Right lung (tissue), 10 donors: ENCODE data around the gene PTPRQ. TPM values are rescaled to one million over a fixed set of nuclear protein-coding genes. Genes with fewer than 3 reads are reported as not detected.
"Not testable (repeated sequence)": the region's sequence is repeated elsewhere in the genome, so short reads cannot be mapped to it uniquely, and the experiment has no call there.

Experiments
- DNase-seq, 2 donors: peaks; one replicate each; pipeline ENCODE4 v3.0.0-alpha.2; 2013
- long read RNA-seq, 8 donors: transcript quantifications; one replicate each; lab custom pipeline, GENCODE V29; 2026
- polyA plus RNA-seq, 5 donors: library from polyadenylated mRNA; unstranded; fragments of 120-200 nt; gene quantifications; one replicate each; pipeline versions ENCODE4 v1.2.1 to v1.2.3, GENCODE V29; 2013; ENCODE audit warnings: inconsistent platforms in 1 of 5, low replicate concordance in 1 of 5; ENCODE audit not compliant: insufficient read length in 5 of 5, insufficient read depth in 1 of 5

The PTPRQ gene, protein sequence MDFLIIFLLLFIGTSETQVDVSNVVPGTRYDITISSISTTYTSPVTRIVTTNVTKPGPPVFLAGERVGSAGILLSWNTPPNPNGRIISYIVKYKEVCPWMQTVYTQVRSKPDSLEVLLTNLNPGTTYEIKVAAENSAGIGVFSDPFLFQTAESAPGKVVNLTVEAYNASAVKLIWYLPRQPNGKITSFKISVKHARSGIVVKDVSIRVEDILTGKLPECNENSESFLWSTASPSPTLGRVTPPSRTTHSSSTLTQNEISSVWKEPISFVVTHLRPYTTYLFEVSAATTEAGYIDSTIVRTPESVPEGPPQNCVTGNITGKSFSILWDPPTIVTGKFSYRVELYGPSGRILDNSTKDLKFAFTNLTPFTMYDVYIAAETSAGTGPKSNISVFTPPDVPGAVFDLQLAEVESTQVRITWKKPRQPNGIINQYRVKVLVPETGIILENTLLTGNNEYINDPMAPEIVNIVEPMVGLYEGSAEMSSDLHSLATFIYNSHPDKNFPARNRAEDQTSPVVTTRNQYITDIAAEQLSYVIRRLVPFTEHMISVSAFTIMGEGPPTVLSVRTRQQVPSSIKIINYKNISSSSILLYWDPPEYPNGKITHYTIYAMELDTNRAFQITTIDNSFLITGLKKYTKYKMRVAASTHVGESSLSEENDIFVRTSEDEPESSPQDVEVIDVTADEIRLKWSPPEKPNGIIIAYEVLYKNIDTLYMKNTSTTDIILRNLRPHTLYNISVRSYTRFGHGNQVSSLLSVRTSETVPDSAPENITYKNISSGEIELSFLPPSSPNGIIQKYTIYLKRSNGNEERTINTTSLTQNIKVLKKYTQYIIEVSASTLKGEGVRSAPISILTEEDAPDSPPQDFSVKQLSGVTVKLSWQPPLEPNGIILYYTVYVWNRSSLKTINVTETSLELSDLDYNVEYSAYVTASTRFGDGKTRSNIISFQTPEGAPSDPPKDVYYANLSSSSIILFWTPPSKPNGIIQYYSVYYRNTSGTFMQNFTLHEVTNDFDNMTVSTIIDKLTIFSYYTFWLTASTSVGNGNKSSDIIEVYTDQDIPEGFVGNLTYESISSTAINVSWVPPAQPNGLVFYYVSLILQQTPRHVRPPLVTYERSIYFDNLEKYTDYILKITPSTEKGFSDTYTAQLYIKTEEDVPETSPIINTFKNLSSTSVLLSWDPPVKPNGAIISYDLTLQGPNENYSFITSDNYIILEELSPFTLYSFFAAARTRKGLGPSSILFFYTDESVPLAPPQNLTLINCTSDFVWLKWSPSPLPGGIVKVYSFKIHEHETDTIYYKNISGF (N-terminal part only)
- 1 to 10 TPM; 2.6 to 9.3 (median 5.6) TPM for polyA plus RNA-seq
- long read RNA-seq, donor 1, result 0 reads
- long read RNA-seq, donor 2, result 0 reads
- long read RNA-seq, donor 3, result 0 reads
- long read RNA-seq, donor 4, result 0 reads
- long read RNA-seq, donor 5, result 0 reads
- long read RNA-seq, donor 6, result 0 reads
- long read RNA-seq, donor 7, result 0 reads
- long read RNA-seq, donor 8, result 0 reads

DNA sequence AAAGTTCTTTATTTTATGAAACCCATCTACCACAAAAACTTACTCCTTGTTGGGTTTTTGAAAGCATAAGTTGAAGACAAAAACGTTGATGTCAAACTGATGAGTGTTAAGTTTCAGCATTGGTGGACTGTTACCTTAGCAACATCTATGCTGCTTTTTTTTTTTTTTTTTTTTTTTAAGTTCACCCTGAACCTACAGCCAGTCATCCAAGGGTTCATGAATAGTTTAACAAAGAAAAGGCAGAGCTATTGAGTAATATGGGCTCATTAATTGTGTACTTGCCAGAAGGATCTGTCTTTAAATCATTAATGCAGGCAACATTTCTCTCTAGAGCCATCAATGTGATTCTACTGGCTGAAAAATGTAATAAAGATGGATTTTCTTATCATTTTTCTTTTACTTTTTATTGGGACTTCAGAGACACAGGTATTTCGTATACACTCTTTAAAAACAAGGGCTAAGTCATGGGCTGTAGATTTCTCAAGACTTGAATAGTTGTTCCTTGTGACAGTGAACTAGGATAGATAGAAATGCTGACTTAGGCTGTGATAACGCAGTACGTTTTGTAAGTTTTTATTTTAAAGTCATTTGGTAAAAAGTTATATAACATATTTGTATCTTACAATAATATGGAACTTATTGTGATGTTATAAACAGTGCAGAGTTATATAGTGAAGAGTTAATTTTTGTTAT lies at the start of gene PTPRQ:
Gene PTPRQ, plus strand, starts transcription at position 262 of the 693 bp plus-strand sequence. Its CDS starts 111 bp downstream, at position 373.
- DNase-seq, result no peak

DNA sequence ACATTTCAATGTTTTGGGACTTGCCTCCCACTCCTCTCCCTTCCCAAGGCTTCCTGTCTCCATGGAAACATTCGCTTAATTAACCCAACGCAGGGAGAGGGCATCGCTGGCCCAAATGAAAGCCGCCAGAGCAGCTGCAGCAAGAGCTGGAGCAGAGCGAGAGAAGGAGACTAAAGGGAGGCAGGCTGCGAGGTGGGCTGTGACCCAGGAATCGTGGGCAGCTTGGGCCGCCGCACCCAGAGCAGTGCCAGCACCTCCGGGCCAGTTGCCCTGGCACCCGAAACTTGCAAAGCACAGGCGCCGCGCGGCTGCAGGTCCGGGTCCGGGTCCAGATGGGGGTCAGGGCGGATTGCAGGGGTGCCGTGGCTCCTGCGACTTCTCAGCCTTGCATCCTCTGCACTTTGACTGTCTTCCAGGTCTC lies 43.5 kb upstream of the PTPRQ start:
- DNase-seq, result no peak

DNA sequence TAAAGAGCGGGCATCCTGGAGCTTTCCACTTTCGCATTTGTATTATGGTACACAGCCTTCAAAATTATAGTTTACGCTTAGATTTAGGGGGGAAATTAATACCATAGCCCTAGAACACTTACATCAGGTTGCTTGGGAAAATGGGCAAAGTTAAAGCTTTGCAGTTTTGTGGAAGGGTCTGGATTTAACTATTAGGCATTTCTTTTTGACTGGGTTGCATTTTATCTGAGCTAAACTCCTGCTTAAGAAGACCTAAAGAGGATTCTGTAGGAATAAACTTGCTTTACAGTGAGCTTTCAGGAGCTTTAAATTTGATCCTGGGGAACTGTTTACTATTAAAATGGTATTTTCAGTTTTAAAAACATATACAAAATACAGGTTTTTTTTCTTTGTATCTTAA lies 42.8 kb upstream of the PTPRQ start:
- no peak for DNase-seq

DNA sequence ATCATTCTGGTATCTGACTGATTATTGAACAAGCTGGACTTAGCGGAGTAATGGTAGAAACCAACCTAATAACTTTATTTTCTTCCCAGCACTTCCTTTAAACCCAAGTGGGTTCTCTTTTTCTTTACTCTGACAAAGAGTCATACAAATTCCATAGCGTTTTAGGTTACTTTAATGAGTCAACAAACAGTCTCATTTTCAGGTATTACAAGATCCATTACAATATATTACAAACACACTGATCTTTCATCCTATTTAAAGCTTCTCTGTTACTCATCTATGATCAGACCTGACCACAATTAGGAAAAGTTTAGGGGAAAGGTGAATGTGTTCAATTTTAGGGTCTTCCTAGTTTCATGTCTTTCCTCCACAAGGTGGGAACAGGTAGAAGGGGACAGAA lies 39.4 kb upstream of the PTPRQ start:
- DNase-seq, result no peak

DNA sequence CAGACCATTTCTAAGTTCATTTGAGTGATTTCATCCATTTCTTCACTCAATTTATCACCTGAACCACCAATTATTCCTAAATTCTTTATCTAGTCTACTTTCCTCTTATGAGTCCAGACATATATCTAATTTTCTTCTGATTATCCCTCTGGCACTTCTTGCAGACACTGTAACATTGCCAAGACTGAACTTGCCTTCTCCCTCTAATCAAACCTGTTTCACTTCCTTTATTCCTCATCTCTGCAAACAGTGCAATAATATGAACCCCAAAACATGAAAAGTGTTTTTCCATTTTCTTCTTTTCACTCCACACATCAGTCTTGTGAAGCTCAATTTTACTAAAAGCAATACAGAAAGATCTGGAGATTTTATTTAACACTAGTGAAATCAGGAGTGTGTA lies 37.8 kb upstream of the PTPRQ start:
- DNase-seq, result no peak

DNA sequence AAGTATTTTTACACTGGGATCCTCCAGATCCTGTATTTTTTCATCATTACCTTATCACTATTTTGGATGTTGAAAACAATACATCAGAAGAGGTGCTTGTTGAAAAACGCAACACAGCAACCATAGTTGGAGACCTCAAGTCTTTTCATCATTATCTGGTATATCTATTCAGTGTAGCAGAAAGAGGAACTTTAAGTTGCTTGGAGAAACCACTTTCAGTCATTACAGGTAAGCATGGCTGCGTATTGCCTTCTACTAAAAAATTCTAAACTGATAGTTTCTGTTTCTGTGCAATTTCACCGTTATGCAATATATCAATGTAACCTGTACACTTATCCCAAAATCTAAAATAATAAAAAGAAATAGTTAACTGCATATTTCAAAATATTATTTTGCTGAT lies 32.2 kb upstream of the PTPRQ start:
- DNase-seq, result no peak

DNA sequence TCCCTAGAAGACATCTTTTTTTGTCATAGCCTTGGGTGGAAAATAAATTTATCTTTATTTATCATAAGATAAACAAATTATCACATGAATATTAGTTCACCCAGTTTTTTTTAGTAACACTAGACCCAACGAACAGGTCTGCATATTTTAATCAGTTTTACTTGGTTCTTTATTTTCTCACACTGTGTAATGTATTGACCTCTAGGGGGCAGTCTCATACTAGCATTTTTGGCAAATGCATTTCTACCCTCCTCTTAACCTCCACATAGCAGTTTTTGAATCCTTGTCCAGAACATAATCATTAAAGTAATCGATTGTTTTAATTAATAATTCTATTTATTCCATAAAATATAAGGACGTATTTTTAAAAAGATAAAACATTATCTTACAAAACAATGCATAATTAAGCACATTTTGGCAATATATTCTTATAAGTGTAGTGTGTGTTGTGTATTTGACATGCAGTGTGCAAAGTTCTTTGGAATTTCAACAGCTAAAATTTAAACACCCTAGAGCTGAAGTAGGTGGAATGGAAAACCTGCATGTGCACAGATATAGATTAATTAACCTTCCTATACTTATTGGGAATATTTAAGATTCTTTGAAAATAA lies 31.6 kb upstream of the PTPRQ start:
- peak in 1 of 2 donors; percentile 41 for DNase-seq

DNA sequence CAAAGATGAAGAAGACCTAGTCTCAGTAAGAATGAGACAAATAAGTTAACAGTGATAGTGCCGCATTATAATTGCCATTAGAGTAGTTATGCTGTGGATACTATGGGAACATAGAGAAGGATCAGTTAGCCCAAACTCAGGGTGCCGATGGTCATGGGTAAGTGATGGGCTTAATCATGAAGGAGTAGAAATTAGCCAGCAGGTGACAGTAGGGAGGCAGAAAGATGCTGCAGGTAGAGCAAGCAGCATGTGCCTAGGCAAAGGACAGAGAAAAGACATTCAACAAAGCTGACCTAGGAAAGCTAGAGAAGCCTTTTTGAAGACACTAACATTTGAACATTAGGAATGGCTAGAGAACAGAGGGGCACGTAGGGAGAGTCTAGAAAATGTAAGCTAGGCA lies 30.6 kb upstream of the PTPRQ start:
- no peak for DNase-seq

DNA sequence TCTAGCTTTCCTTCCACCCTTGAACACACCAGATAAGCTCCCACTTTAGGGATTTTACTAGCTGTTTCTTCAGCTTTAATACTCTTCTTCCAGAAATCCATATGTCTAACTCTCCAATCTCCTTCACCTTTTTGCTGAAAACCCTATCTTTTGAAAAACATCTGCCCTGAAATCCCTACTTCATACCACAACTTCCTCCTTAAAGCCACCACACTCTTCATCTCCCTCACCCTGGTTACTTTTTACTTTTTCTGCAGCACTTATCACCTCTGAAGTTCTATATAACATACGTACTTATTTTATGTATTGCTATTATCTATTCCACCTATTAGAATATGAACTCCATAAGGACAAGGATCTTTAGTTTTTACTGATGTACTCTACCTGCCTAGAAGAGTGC lies 28.6 kb upstream of the PTPRQ start:
- no peak for DNase-seq

DNA sequence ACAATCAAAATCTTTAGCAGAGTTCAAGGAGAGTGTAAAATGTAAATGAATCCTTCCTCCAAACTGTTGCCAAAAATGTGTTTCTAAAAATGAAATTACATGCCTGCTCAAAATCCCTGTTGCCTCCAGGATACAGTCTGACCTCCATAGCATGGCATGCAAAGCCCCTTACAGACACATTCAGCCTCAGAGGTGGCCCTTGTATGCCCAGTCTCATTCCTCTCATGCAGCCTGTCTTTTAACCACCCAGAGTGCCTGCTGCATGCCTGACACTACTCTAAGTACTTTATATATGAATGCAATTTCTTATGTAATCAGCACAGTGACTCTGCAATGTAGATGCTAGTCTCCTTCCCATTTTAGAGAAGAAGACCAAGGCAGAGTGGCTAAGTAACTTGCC lies 24.4 kb upstream of the PTPRQ start:
- DNase-seq, result no peak

DNA sequence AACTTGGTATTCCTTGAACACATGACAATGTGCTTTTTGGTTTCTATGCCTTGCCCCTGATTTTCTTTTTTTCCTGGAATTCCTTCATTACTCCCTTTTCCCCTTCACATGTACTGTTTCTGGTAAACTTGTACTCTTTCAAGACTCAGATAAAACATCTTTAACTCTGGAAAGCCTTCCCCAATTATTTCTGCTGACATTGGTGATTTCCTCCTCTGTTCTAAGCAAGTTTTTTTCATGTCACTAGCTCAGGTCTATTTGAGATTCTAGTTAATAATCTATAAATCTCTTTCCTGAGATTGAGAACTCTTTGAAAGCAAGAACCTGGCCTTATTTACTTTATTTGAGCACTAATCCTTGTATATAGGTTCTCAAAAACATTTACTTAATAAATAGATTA lies 24.0 kb upstream of the PTPRQ start:
- DNase-seq, result no peak

DNA sequence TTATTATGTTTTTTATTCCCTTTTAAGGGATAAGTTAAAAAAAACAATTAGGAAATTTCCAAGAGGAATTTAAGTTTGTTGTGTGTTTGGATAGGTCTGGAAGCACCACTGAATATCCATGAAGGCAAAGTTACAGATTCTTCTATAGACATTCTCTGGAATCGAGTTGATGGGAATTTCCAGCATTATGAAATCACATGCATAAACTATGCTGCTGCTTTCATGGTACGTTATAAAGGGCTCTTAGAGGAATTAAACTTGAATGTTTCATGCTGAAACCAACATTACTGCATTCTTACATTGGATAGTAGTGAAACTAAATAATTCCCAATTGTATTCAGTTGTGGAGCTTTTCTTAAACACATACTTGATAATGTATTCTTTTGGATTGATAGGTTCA lies 21.5 kb upstream of the PTPRQ start:
- DNase-seq, result no peak

DNA sequence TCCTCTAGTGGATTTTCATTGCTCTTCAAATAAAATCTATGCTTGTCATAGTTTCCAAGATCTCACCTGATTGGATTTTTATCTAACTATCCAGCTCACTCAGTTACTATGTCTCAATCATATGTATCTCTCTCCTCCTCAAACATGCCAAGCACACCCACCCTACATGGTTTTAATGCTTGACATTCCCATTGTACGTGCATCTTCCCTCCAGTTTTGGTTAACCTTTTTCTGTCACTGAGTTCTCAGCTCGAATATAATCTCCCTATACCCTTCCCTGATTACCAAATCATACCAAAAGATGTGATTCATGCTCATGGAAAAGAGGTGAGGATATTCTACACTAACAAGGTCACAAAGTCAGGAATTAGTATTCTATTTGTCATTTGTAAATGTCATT lies 12.0 kb upstream of the PTPRQ start:
- no peak for DNase-seq

DNA sequence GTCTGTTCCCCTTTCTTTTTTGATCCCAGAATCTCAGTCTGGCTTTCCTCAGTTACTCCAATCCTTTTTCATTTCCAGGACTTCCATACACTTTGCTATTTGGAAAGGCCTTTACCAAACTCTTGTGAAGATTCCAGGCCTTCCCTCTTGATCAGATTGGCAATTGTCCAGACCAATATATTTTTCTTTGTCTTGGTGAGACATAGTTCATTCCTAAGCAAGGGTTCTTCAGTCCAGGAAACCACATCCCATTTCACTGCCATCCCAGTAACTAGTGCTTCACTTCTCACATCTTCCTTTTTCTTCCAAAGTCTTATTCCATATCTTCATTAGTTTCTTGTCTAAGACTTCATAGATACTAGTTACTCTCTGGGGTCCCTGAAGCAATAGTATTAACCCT lies 2.1 kb upstream of the PTPRQ start:
- no peak for DNase-seq

DNA sequence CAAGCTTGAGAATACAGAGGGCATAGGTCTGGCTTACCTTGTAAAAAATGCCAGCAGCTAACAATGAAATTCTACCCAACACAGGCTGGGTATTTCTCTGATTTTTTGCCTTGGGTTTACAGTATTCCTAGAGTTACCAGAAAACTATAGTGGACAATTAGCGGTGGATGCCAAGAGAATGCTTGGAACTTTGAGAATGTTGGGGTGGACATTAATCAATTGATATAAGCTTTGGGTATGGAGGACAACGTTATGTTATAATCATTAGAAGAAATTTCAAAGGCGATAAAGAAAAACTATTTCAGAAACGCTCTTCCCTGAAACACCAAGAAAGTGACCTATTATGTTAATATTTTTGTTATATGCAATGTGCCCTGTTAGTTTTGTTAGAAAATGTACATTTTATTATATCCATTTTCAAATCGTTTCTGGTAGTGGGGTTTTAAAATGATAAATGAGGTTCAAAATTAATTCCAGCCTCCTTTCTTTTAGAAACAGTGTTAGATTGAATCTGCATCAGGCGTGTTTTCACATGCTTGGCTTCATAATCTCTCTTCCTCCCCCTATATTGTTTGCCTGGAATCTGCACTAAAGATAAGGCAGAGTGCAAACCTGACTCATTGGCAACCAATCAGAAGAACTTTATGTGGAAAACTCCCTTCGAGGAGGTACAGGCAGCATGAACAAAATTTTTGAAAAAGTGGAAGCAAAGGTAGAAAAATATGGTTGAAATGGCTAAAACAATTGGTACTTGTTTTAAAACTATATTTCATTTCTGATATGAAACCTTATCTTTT lies 1.4 kb upstream of the PTPRQ start:
- no peak for DNase-seq

DNA sequence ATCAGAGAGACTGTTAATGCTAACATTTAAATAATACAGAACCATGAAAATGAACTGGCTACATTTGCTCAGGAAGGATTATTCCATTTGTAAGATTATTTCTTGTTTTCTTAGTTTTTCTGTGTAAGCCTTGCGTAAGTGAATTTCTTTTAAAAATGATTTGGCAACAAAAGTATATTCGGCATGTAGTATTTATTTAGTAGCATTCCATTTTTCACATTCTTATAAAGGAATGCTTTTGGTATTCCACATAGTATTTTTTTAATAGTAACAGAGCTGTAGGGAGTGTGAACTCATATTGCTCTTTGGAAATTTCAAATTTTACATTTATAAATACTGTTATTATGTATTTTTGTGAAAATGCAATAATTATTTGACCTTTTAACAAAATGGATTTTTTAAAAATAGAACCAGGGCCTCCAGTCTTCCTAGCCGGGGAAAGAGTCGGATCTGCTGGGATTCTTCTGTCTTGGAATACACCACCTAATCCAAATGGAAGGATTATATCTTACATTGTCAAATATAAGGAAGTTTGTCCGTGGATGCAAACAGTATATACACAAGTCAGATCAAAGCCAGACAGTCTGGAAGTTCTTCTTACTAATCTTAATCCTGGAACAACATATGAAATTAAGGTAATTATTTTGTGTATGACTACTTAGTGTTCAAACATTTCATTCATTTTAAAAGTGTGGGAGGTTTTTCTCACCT lies 1.2 kb downstream of the PTPRQ start:
- no peak for DNase-seq

DNA sequence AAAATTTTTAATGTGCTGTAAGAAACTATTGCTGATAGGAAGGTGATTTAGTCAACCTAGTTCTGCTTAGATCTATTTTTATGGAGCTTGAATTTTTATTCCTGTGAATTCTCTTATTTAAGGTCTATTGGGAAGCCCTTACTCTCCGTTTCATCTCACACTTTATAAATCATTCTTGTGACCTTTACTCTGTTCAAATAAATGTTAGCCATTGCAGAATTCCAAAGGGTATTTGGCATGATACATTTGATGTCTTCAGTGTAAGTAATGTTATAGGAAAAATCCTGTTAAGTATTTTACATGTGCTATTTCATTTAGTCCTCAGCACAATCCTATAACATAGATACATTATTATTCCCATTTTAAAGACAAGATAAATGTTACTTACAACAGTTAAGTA lies 12.5 kb downstream of the PTPRQ start:
- no peak for DNase-seq

DNA sequence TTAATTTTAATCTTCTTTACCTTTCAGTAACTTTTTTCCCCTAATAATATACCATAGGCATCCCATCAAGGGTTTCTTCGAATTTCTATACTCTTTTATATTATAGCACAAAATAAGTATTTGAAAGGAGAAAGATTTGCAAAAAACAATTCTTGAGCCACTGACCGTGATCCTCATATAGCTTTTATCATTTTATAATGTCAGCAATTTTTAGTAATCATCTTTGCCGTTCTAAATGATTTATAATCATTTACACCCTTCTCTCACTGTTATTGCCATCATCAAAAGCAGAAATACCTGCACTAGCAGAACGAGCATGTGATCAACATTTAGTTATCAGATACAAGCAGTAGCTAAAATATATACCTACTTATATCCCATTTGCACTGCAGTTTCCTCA lies 16.9 kb downstream of the PTPRQ start:
- no peak for DNase-seq

DNA sequence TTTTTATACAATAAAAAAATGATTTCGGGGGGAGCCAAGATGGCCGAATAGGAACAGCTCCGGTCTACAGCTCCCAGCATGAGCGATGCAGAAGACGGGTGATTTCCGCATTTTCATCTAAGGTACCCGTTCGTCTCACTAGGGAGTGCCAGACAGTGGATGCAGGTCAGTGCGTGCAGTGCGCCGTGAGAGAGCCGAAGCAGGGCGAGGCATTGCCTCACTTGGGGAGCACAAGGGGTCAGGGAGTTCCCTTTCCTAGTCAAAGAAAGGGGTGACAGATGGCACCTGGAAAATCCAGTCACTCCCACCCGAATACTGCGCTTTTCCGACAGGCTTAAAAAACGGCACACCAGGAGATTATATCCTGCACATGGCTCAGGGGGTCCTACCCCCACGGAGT lies 17.8 kb downstream of the PTPRQ start:
- not testable (repeated sequence) for DNase-seq
